A549 (cell line): ENCODE results near the gene DVL1. TPM values are rescaled to one million over a fixed set of nuclear protein-coding genes. Genes with fewer than 3 reads are reported as not detected.

Experiments used
- ATAC-seq, 2 experiments: fragments of 200-7000 bp in 1 of 2; fragments of >200 bp in 1 of 2; cut with Nextera tagmentation in 1 of 2; cut with Tn5 transposase in 1 of 2; 3 replicates each; pipeline versions ENCODE4 v1.8.0 to v1.9.1; 2018 to 2020; ENCODE audit warnings: mild to moderate bottlenecking in 1 of 2, moderate library complexity in 1 of 2
- CTCF ChIA-PET: fragments of 300-600 bp; sonication (Branson Sonifier 250); formaldehyde crosslinking; extraction: SDS; loops from one replicate; lab custom pipeline; 2021; ENCODE audit warnings: antibody characterized with exemption, inconsistent platforms; lab: Yijun Ruan, JAX
- POLR2A ChIA-PET: fragments of 350-600 bp; formaldehyde crosslinking; extraction: SDS; loops from one replicate; lab custom pipeline; 2021; ENCODE audit warnings: antibody characterized with exemption, inconsistent platforms; lab: Yijun Ruan, JAX
- DNase-seq, 2 experiments: peaks; one replicate each; pipeline versions ENCODE4 v3.0.0 to v3.0.0-alpha.2; 2011 to 2016; ENCODE audit warnings: low read depth in 1 of 2, low spot score in 1 of 2
- FAIRE-seq: peaks from 2 replicates; lab custom pipeline; 2011; peaks lifted over from hg19 to GRCh38; lab: Jason Lieb, UNC
- H3K27ac ChIP-seq, 2 experiments: fragments of >200 bp; sonication (Bioruptor Twin); formaldehyde crosslinking; 3 replicates each; pipeline ENCODE4 v1.5.1; 2016 to 2017
- H3K4me1 ChIP-seq: fragments of >200 bp; sonication (Bioruptor Twin); formaldehyde crosslinking; 3 replicates; pipeline ENCODE4 v1.6.1; 2016
- H3K4me2 ChIP-seq: fragments of >200 bp; sonication (Bioruptor Twin); formaldehyde crosslinking; 3 replicates; pipeline ENCODE4 v1.6.1; 2016
- H3K4me3 ChIP-seq: fragments of >200 bp; sonication (Bioruptor Twin); formaldehyde crosslinking; 3 replicates; pipeline ENCODE4 v1.5.1; 2016
- H3K9me3 ChIP-seq: fragments of >200 bp; sonication (Bioruptor Twin); formaldehyde crosslinking; 3 replicates; pipeline ENCODE4 v1.6.1; 2016
- CEBPB ChIP-seq, 2 experiments: fragments of >200 bp in 1 of 2; sonication (Bioruptor Twin) in 1 of 2; formaldehyde crosslinking in 1 of 2; IDR thresholded peaks; 2 replicates each; pipeline ENCODE4 v1.6.1; 2012 to 2016
- CHD4 ChIP-seq: fragments of 200-600 bp; sonication (generic); IDR thresholded peaks from 2 replicates; pipeline ENCODE4 v1.6.1; 2016; ENCODE audit warnings: antibody characterized with exemption, mild to moderate bottlenecking, borderline replicate concordance
- EHMT2 ChIP-seq: fragments of 200-600 bp; sonication (generic); IDR thresholded peaks from 2 replicates; pipeline ENCODE4 v1.6.1; 2016; ENCODE audit warnings: antibody characterized with exemption, low read depth, mild to moderate bottlenecking, moderate library complexity
- EP300 ChIP-seq, 2 experiments: fragments of >200 bp; sonication (Bioruptor Twin); formaldehyde crosslinking; IDR thresholded peaks; 2 replicates in 1 of 2; 3 replicates in 1 of 2; pipeline ENCODE4 v1.6.1; 2016 to 2017
- ESRRA ChIP-seq: fragments of 150-350 bp; IDR thresholded peaks from 2 replicates; pipeline ENCODE4 v1.6.1; 2014; ENCODE audit warnings: mild to moderate bottlenecking, low read length, borderline replicate concordance
- FOSB ChIP-seq: fragments of 250-450 bp; sonication (Bioruptor Pico); IDR thresholded peaks from 2 replicates; pipeline ENCODE4 v1.5.0; 2020; ENCODE audit warnings: mild to moderate bottlenecking, moderate library complexity
- GATA3 ChIP-seq: IDR thresholded peaks from 2 replicates; pipeline ENCODE4 v1.6.1; 2012; ENCODE audit warnings: borderline replicate concordance
- HES2 ChIP-seq: fragments of >200 bp; sonication (Bioruptor Twin); formaldehyde crosslinking; IDR thresholded peaks from 2 replicates; pipeline ENCODE4 v1.6.1; 2016
- HMGXB4 ChIP-seq: fragments of 250-450 bp; sonication (Bioruptor Pico); IDR thresholded peaks from 2 replicates; pipeline ENCODE4 v1.5.0; 2021; ENCODE audit warnings: mild to moderate bottlenecking, moderate library complexity, borderline replicate concordance
- HOXB13 ChIP-seq: fragments of 250-450 bp; sonication (Bioruptor Pico); IDR thresholded peaks from 2 replicates; pipeline ENCODE4 v1.5.0; 2020; ENCODE audit warnings: low read depth, mild to moderate bottlenecking, moderate library complexity
- KDM1A ChIP-seq: fragments of 200-600 bp; sonication (generic); IDR thresholded peaks from 2 replicates; pipeline ENCODE4 v1.6.1; 2016; ENCODE audit warnings: low read depth, mild to moderate bottlenecking
- MAX ChIP-seq: IDR thresholded peaks from 2 replicates; pipeline ENCODE4 v1.6.1; 2012
- MYC ChIP-seq: IDR thresholded peaks from 2 replicates; pipeline ENCODE4 v1.6.1; 2012; ENCODE audit warnings: mild to moderate bottlenecking, inconsistent platforms, low read length, improper control_type of control experiment, borderline replicate concordance
- NFE2L2 ChIP-seq: fragments of 150-350 bp; conservative IDR thresholded peaks from 2 replicates; pipeline ENCODE4 v1.6.1; 2014; ENCODE audit warnings: low read length
- POLR2A ChIP-seq: IDR thresholded peaks from 2 replicates; pipeline ENCODE4 v1.6.1; 2012; ENCODE audit warnings: mild to moderate bottlenecking, low read length
- RARB ChIP-seq: fragments of 250-450 bp; sonication (Bioruptor Pico); IDR thresholded peaks from 2 replicates; pipeline ENCODE4 v1.8.0; 2021; ENCODE audit warnings: mild to moderate bottlenecking, moderate library complexity
- RFX5 ChIP-seq: fragments of 450-650 bp; IDR thresholded peaks from 2 replicates; pipeline ENCODE4 v1.7.1; 2014; ENCODE audit warnings: antibody characterized with exemption, mild to moderate bottlenecking, moderate library complexity
- SREBF2 ChIP-seq: fragments of 450-650 bp; IDR thresholded peaks from 2 replicates; pipeline ENCODE4 v1.6.1; 2014; ENCODE audit warnings: mild to moderate bottlenecking, moderate library complexity
- TFCP2L1 ChIP-seq: fragments of 250-450 bp; sonication (Bioruptor Pico); IDR thresholded peaks from 2 replicates; pipeline ENCODE4 v1.5.0; 2021; ENCODE audit warnings: mild to moderate bottlenecking
- TP53 ChIP-seq: fragments of 250-450 bp; sonication (Bioruptor Pico); IDR thresholded peaks from 2 replicates; pipeline ENCODE4 v1.5.0; 2021; ENCODE audit warnings: mild to moderate bottlenecking, moderate library complexity
- ZNF302 ChIP-seq: fragments of 250-450 bp; sonication (Bioruptor Pico); IDR thresholded peaks from 2 replicates; pipeline ENCODE4 v1.9.0; 2021; ENCODE audit warnings: inconsistent platforms, mild to moderate bottlenecking, moderate library complexity
- WGBS: methylation state at CpG from one replicate; pipeline ENCODE4 v1.1.6; 2017; ENCODE audit errors: missing lambda C conversion rate; 5-methylcytosine and 5-hydroxymethylcytosine counted together
- polyA plus RNA-seq, 4 experiments: library from polyadenylated mRNA; depleted of rRNA in 3 of 4; stranded (reverse); fragments of >200 nt; fragmentation: RNase III in 1 of 4; extraction: RNeasy Plus Mini Kit Qiagen cat#74134 plus additional on column Dnase treatment in 1 of 4; gene quantifications; 2 replicates in 3 of 4; 3 replicates in 1 of 4; pipeline ENCODE4 v1.2.3, GENCODE V29; 2011 to 2017
- TF ChIP-seq, protein P1 (sequence below): IDR thresholded peaks from 2 replicates; pipeline ENCODE4 v1.6.1; 2012; ENCODE audit warnings: low read depth, borderline replicate concordance
- TF ChIP-seq, protein P2 (sequence below): fragments of 200-600 bp; sonication (generic); IDR thresholded peaks from 2 replicates; pipeline ENCODE4 v1.6.1; 2016; ENCODE audit warnings: antibody characterized with exemption, mild to moderate bottlenecking, moderate library complexity
- TF ChIP-seq, protein P3 (sequence below): IDR thresholded peaks from 2 replicates; pipeline ENCODE4 v1.6.1; 2012

Gene DVL1
- polyA plus RNA-seq, 2 of the 4 experiments (the other 2 are of a cell fraction), result 12.1 to 48.3 TPM

DNA sequence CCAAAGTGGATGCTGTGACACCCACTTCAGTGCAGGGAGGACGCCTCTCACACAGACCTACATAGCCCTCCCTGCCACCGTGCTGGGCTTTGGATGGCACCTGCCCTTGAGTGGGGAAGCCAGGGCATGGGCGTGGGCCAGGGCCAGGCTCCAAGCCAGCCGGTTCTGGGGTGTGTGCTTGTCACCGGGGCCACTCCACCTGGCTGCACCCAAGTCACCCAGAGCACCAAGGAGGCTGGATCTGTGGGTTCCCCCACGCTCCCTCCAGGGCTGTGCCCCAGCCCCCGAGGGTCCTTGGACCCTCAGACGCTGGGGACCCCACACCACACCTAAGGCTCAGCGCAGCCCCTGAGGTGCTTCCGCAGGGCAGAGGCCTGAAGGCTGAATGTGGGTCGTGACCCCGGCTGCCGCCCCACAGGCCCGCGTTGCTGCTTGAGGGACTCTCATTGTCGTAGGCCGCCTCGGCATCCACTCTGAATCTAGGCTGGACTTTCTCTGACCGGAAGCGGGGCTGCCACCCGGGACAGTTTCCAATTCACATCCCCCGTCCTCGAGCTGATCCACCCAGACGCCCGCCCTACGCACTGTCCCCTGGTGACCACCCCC, 7.7 kb upstream of the DVL1 start:
- H3K4me1 ChIP-seq, result peaks cover 39% of the 10 kb centered on the region
- ATAC-seq (peak in 1 of 2 experiments; percentile 3; a peak in 1 of 6 replicates), DNase-seq (no peak), FAIRE-seq (no peak)
- whole genome bisulfite sequencing, result 91% methylated on average over 9 of the region's 26 CpGs
- no peak overlapping the region for H3K4me2 ChIP-seq
- ChIA-PET CTCF (interaction anchor here (1.2 kb wide), 1 partner anchor 15 kb away, joined by 6 read pairs; no protein-coding TSS in a partner anchor), POLR2A (no interaction called here)
- TF ChIP-seq SREBF2 (no peak), RARB (CRISPR knock-in tag) (no peak), TP53 (CRISPR knock-in tag) (no peak), KDM1A (no peak), FOSB (CRISPR knock-in tag) (no peak), MAX (no peak), RFX5 (no peak)
- no peak overlapping the region for H3K4me3 ChIP-seq
- no peak overlapping the region for H3K27ac ChIP-seq
- H3K9me3 ChIP-seq, result no peaks in the 10 kb centered on the region

- ChIA-PET POLR2A (no interaction called here), CTCF (no interaction called here)
- Histone ChIP-seq H3K4me2 (no peak overlapping the region), H3K4me1 (peaks cover 43% of the 10 kb centered on the region), H3K4me3 (no peak overlapping the region), H3K9me3 (no peaks in the 10 kb centered on the region), H3K27ac (peak overlapping the region in 1 of 2 experiments; percentile 86; a peak in 3 of 6 replicates)
- FAIRE-seq (no peak), ATAC-seq (no peak), DNase-seq (no peak)
- 80% methylated on average over 1 of the region's 8 CpGs for whole genome bisulfite sequencing
- TF ChIP-seq GATA3 (no peak), HMGXB4 (CRISPR knock-in tag) (no peak)
Observed at GRCh38 chr1:1356166-1356795, 7.1 kb upstream of the DVL1 start.

DNA sequence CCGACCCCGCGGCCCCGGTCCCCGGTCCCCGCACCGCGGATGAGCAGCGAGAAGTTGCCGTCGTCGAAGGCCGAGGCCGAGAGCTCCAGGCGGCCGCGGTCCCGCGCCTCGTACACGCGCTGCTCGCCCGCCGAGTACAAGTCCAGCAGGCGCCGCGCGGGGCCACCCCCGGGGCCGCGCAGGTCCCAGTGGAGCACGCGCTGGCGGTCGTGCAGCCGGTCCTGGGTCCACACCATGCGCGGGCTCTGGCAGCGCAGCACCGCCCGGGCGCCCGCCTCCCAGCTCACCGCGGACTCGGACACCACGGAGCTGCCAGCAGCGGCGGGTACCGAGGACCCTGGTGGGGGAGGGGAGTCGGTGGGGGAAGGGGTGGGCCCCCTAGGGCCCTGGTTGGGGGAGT, 6.2 kb upstream of the DVL1 start:
- ChIA-PET POLR2A (interaction anchor here (0.8 to 1.0 kb wide), 2 partner anchors 15 to 20 kb away, joined by 3 to 4 read pairs; partner anchors contain the start of gene AURKAIP1), CTCF (interaction anchor here (0.7 to 1.0 kb wide), 2 partner anchors 16 to 149 kb away, joined by 3 read pairs; no protein-coding TSS in a partner anchor)
- no CpG with 5 or more reads among the region's 52 CpGs for WGBS
- Histone ChIP-seq H3K9me3 (no peaks in the 10 kb centered on the region), H3K4me2 (peak overlapping the region; percentile 85), H3K27ac (peak overlapping the region in 1 of 2 experiments; percentile 86; a peak in 3 of 6 replicates), H3K4me1 (peaks cover 38% of the 10 kb centered on the region), H3K4me3 (peak overlapping the region; percentile 33; the same call in 2 of the 3 replicates)
- no peak for FAIRE-seq
- peak in 1 of 2 experiments; percentile 54 for DNase-seq
- ATAC-seq, result peak; percentile 27 to 53; a peak in 4 of 6 replicates
- TF ChIP-seq, protein P1, sequence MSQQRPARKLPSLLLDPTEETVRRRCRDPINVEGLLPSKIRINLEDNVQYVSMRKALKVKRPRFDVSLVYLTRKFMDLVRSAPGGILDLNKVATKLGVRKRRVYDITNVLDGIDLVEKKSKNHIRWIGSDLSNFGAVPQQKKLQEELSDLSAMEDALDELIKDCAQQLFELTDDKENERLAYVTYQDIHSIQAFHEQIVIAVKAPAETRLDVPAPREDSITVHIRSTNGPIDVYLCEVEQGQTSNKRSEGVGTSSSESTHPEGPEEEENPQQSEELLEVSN, result peak; percentile 77; the same call in 1 of the 2 replicates
- TF ChIP-seq RFX5, result no peak
- no peak for TF ChIP-seq MYC
- TF ChIP-seq, protein P2, sequence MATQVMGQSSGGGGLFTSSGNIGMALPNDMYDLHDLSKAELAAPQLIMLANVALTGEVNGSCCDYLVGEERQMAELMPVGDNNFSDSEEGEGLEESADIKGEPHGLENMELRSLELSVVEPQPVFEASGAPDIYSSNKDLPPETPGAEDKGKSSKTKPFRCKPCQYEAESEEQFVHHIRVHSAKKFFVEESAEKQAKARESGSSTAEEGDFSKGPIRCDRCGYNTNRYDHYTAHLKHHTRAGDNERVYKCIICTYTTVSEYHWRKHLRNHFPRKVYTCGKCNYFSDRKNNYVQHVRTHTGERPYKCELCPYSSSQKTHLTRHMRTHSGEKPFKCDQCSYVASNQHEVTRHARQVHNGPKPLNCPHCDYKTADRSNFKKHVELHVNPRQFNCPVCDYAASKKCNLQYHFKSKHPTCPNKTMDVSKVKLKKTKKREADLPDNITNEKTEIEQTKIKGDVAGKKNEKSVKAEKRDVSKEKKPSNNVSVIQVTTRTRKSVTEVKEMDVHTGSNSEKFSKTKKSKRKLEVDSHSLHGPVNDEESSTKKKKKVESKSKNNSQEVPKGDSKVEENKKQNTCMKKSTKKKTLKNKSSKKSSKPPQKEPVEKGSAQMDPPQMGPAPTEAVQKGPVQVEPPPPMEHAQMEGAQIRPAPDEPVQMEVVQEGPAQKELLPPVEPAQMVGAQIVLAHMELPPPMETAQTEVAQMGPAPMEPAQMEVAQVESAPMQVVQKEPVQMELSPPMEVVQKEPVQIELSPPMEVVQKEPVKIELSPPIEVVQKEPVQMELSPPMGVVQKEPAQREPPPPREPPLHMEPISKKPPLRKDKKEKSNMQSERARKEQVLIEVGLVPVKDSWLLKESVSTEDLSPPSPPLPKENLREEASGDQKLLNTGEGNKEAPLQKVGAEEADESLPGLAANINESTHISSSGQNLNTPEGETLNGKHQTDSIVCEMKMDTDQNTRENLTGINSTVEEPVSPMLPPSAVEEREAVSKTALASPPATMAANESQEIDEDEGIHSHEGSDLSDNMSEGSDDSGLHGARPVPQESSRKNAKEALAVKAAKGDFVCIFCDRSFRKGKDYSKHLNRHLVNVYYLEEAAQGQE, result no peak
- no peak for TF ChIP-seq HES2
- 0 out of 2 replicates have a peak, but pooled peaks have one; percentile 7 for TF ChIP-seq POLR2A
- no peak for TF ChIP-seq ESRRA
- TF ChIP-seq CHD4, result no peak
- no peak for TF ChIP-seq ZNF302 (CRISPR knock-in tag)
- TF ChIP-seq EHMT2, result no peak
- no peak for TF ChIP-seq FOSB (CRISPR knock-in tag)
- no peak for TF ChIP-seq NFE2L2
- TF ChIP-seq, protein P3, sequence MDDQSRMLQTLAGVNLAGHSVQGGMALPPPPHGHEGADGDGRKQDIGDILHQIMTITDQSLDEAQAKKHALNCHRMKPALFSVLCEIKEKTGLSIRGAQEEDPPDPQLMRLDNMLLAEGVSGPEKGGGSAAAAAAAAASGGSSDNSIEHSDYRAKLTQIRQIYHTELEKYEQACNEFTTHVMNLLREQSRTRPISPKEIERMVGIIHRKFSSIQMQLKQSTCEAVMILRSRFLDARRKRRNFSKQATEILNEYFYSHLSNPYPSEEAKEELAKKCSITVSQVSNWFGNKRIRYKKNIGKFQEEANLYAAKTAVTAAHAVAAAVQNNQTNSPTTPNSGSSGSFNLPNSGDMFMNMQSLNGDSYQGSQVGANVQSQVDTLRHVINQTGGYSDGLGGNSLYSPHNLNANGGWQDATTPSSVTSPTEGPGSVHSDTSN, result 0 out of 2 replicates have a peak, but pooled peaks have one; percentile 18
- peak; percentile 59; the same call in 1 of the 2 replicates for TF ChIP-seq MAX
- TF ChIP-seq EP300 (IDR thresholded peaks at IDR 0.05), result no peak
- TF ChIP-seq HOXB13, result no peak
- TF ChIP-seq CEBPB (IDR thresholded peaks at IDR 0.05), result no peak
- no peak for TF ChIP-seq TFCP2L1 (CRISPR knock-in tag)
- TF ChIP-seq RARB (CRISPR knock-in tag), result no peak
